A549 (cell line): ENCODE results near the gene SOX6. TPM values are rescaled to one million over a fixed set of nuclear protein-coding genes. Genes with fewer than 3 reads are reported as not detected.

Experiments used
- ATAC-seq, 2 experiments: fragments of 200-7000 bp in 1 of 2; fragments of >200 bp in 1 of 2; cut with Nextera tagmentation in 1 of 2; cut with Tn5 transposase in 1 of 2; 3 replicates each; pipeline versions ENCODE4 v1.8.0 to v1.9.1; 2018 to 2020; ENCODE audit warnings: mild to moderate bottlenecking in 1 of 2, moderate library complexity in 1 of 2
- CTCF ChIA-PET: fragments of 300-600 bp; sonication (Branson Sonifier 250); formaldehyde crosslinking; extraction: SDS; loops from one replicate; lab custom pipeline; 2021; ENCODE audit warnings: antibody characterized with exemption, inconsistent platforms; lab: Yijun Ruan, JAX
- POLR2A ChIA-PET: fragments of 350-600 bp; formaldehyde crosslinking; extraction: SDS; loops from one replicate; lab custom pipeline; 2021; ENCODE audit warnings: antibody characterized with exemption, inconsistent platforms; lab: Yijun Ruan, JAX
- DNase-seq, 2 experiments: peaks; one replicate each; pipeline versions ENCODE4 v3.0.0 to v3.0.0-alpha.2; 2011 to 2016; ENCODE audit warnings: low read depth in 1 of 2, low spot score in 1 of 2
- FAIRE-seq: peaks from 2 replicates; lab custom pipeline; 2011; peaks lifted over from hg19 to GRCh38; lab: Jason Lieb, UNC
- H3K27ac ChIP-seq, 2 experiments: fragments of >200 bp; sonication (Bioruptor Twin); formaldehyde crosslinking; 3 replicates each; pipeline ENCODE4 v1.5.1; 2016 to 2017
- H3K4me1 ChIP-seq: fragments of >200 bp; sonication (Bioruptor Twin); formaldehyde crosslinking; 3 replicates; pipeline ENCODE4 v1.6.1; 2016
- H3K4me2 ChIP-seq: fragments of >200 bp; sonication (Bioruptor Twin); formaldehyde crosslinking; 3 replicates; pipeline ENCODE4 v1.6.1; 2016
- H3K4me3 ChIP-seq: fragments of >200 bp; sonication (Bioruptor Twin); formaldehyde crosslinking; 3 replicates; pipeline ENCODE4 v1.5.1; 2016
- H3K9me3 ChIP-seq: fragments of >200 bp; sonication (Bioruptor Twin); formaldehyde crosslinking; 3 replicates; pipeline ENCODE4 v1.6.1; 2016
- BHLHE40 ChIP-seq: IDR thresholded peaks from 2 replicates; pipeline ENCODE4 v1.6.1; 2012; ENCODE audit warnings: low read depth, low read length, inconsistent platforms
- CBX2 ChIP-seq: fragments of 200-600 bp; sonication (generic); IDR thresholded peaks from 2 replicates; pipeline ENCODE4 v1.6.1; 2016; ENCODE audit warnings: low read depth, mild to moderate bottlenecking, borderline replicate concordance
- CBX8 ChIP-seq: fragments of 200-600 bp; sonication (generic); IDR thresholded peaks from 2 replicates; pipeline ENCODE4 v1.6.1; 2016
- CEBPB ChIP-seq, 2 experiments: fragments of >200 bp in 1 of 2; sonication (Bioruptor Twin) in 1 of 2; formaldehyde crosslinking in 1 of 2; IDR thresholded peaks; 2 replicates each; pipeline ENCODE4 v1.6.1; 2012 to 2016
- CTCF ChIP-seq: fragments of >200 bp; sonication (Bioruptor Twin); formaldehyde crosslinking; IDR thresholded peaks from 3 replicates; pipeline ENCODE4 v1.5.1; 2016
- FOSB ChIP-seq: fragments of 250-450 bp; sonication (Bioruptor Pico); IDR thresholded peaks from 2 replicates; pipeline ENCODE4 v1.5.0; 2020; ENCODE audit warnings: mild to moderate bottlenecking, moderate library complexity
- FOSL2 ChIP-seq, 2 experiments: fragments of 450-650 bp in 1 of 2; fragments of >200 bp in 1 of 2; sonication (Bioruptor Twin) in 1 of 2; formaldehyde crosslinking; IDR thresholded peaks; 2 replicates each; pipeline versions ENCODE4 v1.5.0 to v1.6.1; 2016 to 2020; ENCODE audit warnings: mild to moderate bottlenecking in 1 of 2, moderate library complexity in 1 of 2
- GATA3 ChIP-seq: IDR thresholded peaks from 2 replicates; pipeline ENCODE4 v1.6.1; 2012; ENCODE audit warnings: borderline replicate concordance
- HMGXB4 ChIP-seq: fragments of 250-450 bp; sonication (Bioruptor Pico); IDR thresholded peaks from 2 replicates; pipeline ENCODE4 v1.5.0; 2021; ENCODE audit warnings: mild to moderate bottlenecking, moderate library complexity, borderline replicate concordance
- HOXA7 ChIP-seq: fragments of 250-450 bp; sonication (Bioruptor Pico); IDR thresholded peaks from 2 replicates; pipeline ENCODE4 v1.5.0; 2020; ENCODE audit warnings: mild to moderate bottlenecking, moderate library complexity
- JUN ChIP-seq, 2 experiments: fragments of >200 bp; sonication (Bioruptor Twin); formaldehyde crosslinking; IDR thresholded peaks; 2 replicates in 1 of 2; 3 replicates in 1 of 2; pipeline ENCODE4 v1.6.1; 2016 to 2017
- JUNB ChIP-seq: fragments of >200 bp; sonication (Bioruptor Twin); formaldehyde crosslinking; IDR thresholded peaks from 2 replicates; pipeline ENCODE4 v1.6.1; 2016
- KDM1A ChIP-seq: fragments of 200-600 bp; sonication (generic); IDR thresholded peaks from 2 replicates; pipeline ENCODE4 v1.6.1; 2016; ENCODE audit warnings: low read depth, mild to moderate bottlenecking
- MAFK ChIP-seq: fragments of 450-650 bp; IDR thresholded peaks from 2 replicates; pipeline ENCODE4 v1.6.1; 2014; ENCODE audit not compliant: partially characterized antibody
- MAX ChIP-seq: IDR thresholded peaks from 2 replicates; pipeline ENCODE4 v1.6.1; 2012
- MAZ ChIP-seq: fragments of 150-350 bp; IDR thresholded peaks from 2 replicates; pipeline ENCODE4 v1.6.1; 2014; ENCODE audit warnings: antibody characterized with exemption, low read depth, low read length, borderline replicate concordance
- MYC ChIP-seq: IDR thresholded peaks from 2 replicates; pipeline ENCODE4 v1.6.1; 2012; ENCODE audit warnings: mild to moderate bottlenecking, inconsistent platforms, low read length, improper control_type of control experiment, borderline replicate concordance
- NFE2L2 ChIP-seq: fragments of 150-350 bp; conservative IDR thresholded peaks from 2 replicates; pipeline ENCODE4 v1.6.1; 2014; ENCODE audit warnings: low read length
- NPAS2 ChIP-seq: fragments of 250-450 bp; sonication (Bioruptor Pico); IDR thresholded peaks from 2 replicates; pipeline ENCODE4 v1.8.0; 2022; ENCODE audit warnings: mild to moderate bottlenecking, moderate library complexity, borderline replicate concordance
- PHF8 ChIP-seq: fragments of 200-600 bp; sonication (generic); IDR thresholded peaks from 2 replicates; pipeline ENCODE4 v1.6.1; 2016; ENCODE audit warnings: low read depth, mild to moderate bottlenecking, antibody characterized with exemption, moderate library complexity, borderline replicate concordance
- RAD21 ChIP-seq, 2 experiments: fragments of >200 bp in 1 of 2; sonication (Bioruptor Twin) in 1 of 2; formaldehyde crosslinking in 1 of 2; IDR thresholded peaks in 1 of 2; conservative IDR thresholded peaks in 1 of 2; 2 replicates in 1 of 2; 3 replicates in 1 of 2; pipeline ENCODE4 v1.6.1; 2012 to 2018; ENCODE audit warnings: inconsistent platforms in 1 of 2
- RCOR1 ChIP-seq: fragments of 150-350 bp; IDR thresholded peaks from 2 replicates; pipeline ENCODE4 v1.6.1; 2014; ENCODE audit warnings: antibody characterized with exemption, low read length, low read depth
- REST ChIP-seq: fragments of 200-600 bp; sonication (generic); IDR thresholded peaks from 2 replicates; pipeline ENCODE4 v1.6.1; 2016; ENCODE audit warnings: antibody characterized with exemption, mild to moderate bottlenecking, moderate library complexity
- RNF2 ChIP-seq: fragments of 200-600 bp; sonication (generic); IDR thresholded peaks from 2 replicates; pipeline ENCODE4 v1.6.1; 2016; ENCODE audit warnings: low read depth, mild to moderate bottlenecking, antibody characterized with exemption, moderate library complexity, borderline replicate concordance
- SMC3 ChIP-seq: fragments of >200 bp; sonication (Bioruptor Twin); formaldehyde crosslinking; IDR thresholded peaks from 3 replicates; pipeline ENCODE4 v1.6.1; 2018; ENCODE audit warnings: inconsistent platforms
- ZC3H11A ChIP-seq: fragments of 450-650 bp; IDR thresholded peaks from 2 replicates; pipeline ENCODE4 v1.6.1; 2014; ENCODE audit warnings: antibody characterized with exemption, mild to moderate bottlenecking
- ZSCAN20 ChIP-seq: fragments of 250-450 bp; sonication (Bioruptor Pico); IDR thresholded peaks from 2 replicates; pipeline ENCODE4 v1.8.0; 2022; ENCODE audit warnings: mild to moderate bottlenecking, moderate library complexity
- WGBS: methylation state at CpG from one replicate; pipeline ENCODE4 v1.1.6; 2017; ENCODE audit errors: missing lambda C conversion rate; 5-methylcytosine and 5-hydroxymethylcytosine counted together
- polyA plus RNA-seq, 4 experiments: library from polyadenylated mRNA; depleted of rRNA in 3 of 4; stranded (reverse); fragments of >200 nt; fragmentation: RNase III in 1 of 4; extraction: RNeasy Plus Mini Kit Qiagen cat#74134 plus additional on column Dnase treatment in 1 of 4; gene quantifications; 2 replicates in 3 of 4; 3 replicates in 1 of 4; pipeline ENCODE4 v1.2.3, GENCODE V29; 2011 to 2017

SOX6 gene
- polyA plus RNA-seq, 2 of the 4 experiments (the other 2 are of a cell fraction): 0.18 TPM; not detected in 1

- ChIA-PET CTCF (interaction anchor here (1.1 to 1.2 kb wide), 2 partner anchors 9 to 16 kb away, joined by 3 read pairs; no protein-coding TSS in a partner anchor), POLR2A (no interaction called here)
- peak in 1 of 2 experiments; percentile 31 for DNase-seq
- H3K4me3 ChIP-seq: no peak overlapping the region
- no peaks in the 10 kb centered on the region for H3K9me3 ChIP-seq
- H3K4me1 ChIP-seq: no peaks in the 10 kb centered on the region
- H3K27ac ChIP-seq: no peak overlapping the region
- TF ChIP-seq HOXA7 (no peak), MAFK (no peak), CTCF (peak; percentile 14; the same call in 2 of the 3 replicates), RAD21 (conservative IDR thresholded peaks at IDR 0.05 in 1 of 2, IDR thresholded peaks at IDR 0.05 in 1 of 2) (0 out of 5 replicates have a peak, but pooled peaks of 1 of the 2 experiments have one; percentile 11), PHF8 (no peak)
- TF ChIP-seq, all 56 proteins: peak for 2
- FAIRE-seq: no peak
- H3K4me2 ChIP-seq: no peak overlapping the region
- 72% methylated on average over 14 of the region's 14 CpGs for WGBS
- ATAC-seq: peak; percentile 68 to 85; a peak in 4 of 6 replicates
These were observed 367.6 kb downstream of the SOX6 start for GRCh38 chr11:15988693-15989231.

GRCh38 chr11:15988016-15988550 lies 368.3 kb downstream of the SOX6 start:
- 66% methylated on average over 2 of the region's 2 CpGs for WGBS
- ATAC-seq: no peak

GRCh38 chr11:15987046-15987445 lies 369.3 kb downstream of the SOX6 start:
- Histone ChIP-seq H3K4me2 (no peak overlapping the region), H3K9me3 (no peaks in the 10 kb centered on the region), H3K4me1 (no peaks in the 10 kb centered on the region), H3K27ac (no peak overlapping the region), H3K4me3 (no peak overlapping the region)
- FAIRE-seq (no peak), DNase-seq (no peak)
- CTCF ChIA-PET: interaction anchor here (0.6 kb wide), 1 partner anchor 46 kb away, joined by 3 read pairs; no protein-coding TSS in a partner anchor
- 73% methylated on average over 5 of the region's 5 CpGs for WGBS
- TF ChIP-seq MAX: no peak
- TF ChIP-seq MAFK: no peak
- TF ChIP-seq PHF8: no peak
- no peak for TF ChIP-seq JUNB
- TF ChIP-seq MAZ: no peak
- no peak for TF ChIP-seq ZSCAN20 (CRISPR knock-in tag)
- no peak for TF ChIP-seq REST
- TF ChIP-seq RNF2: no peak
- TF ChIP-seq KDM1A: no peak
- TF ChIP-seq RCOR1: no peak
- TF ChIP-seq CBX8: no peak
- TF ChIP-seq FOSL2 (IDR thresholded peaks at IDR 0.05): no peak
- no peak for TF ChIP-seq FOSL2 (CRISPR knock-in tag; IDR thresholded peaks at IDR 0.05)
- TF ChIP-seq JUN (IDR thresholded peaks at IDR 0.05): no peak
- TF ChIP-seq GATA3: no peak
- TF ChIP-seq FOSB (CRISPR knock-in tag): no peak
- TF ChIP-seq BHLHE40: no peak
- TF ChIP-seq, all 56 proteins: peak for 0
- POLR2A ChIA-PET: no interaction called here
- no peak for ATAC-seq

More at GRCh38 chr11:15988016-15988550, 368.3 kb downstream of the SOX6 start:
- Histone ChIP-seq H3K27ac (no peak overlapping the region), H3K4me3 (no peak overlapping the region), H3K4me1 (no peaks in the 10 kb centered on the region), H3K4me2 (no peak overlapping the region), H3K9me3 (no peaks in the 10 kb centered on the region)
- CTCF ChIA-PET: interaction anchor here (1.2 kb wide), 1 partner anchor 9 kb away, joined by 3 read pairs; no protein-coding TSS in a partner anchor
- FAIRE-seq: no peak
- no peak for DNase-seq
- TF ChIP-seq NFE2L2: no peak
- TF ChIP-seq HMGXB4 (CRISPR knock-in tag): no peak
- no peak for TF ChIP-seq CEBPB (IDR thresholded peaks at IDR 0.05)
- no peak for TF ChIP-seq MYC
- TF ChIP-seq SMC3: no peak
- no peak for TF ChIP-seq NPAS2 (CRISPR knock-in tag)
- no peak for TF ChIP-seq ZC3H11A
- no peak for TF ChIP-seq CBX2
- POLR2A ChIA-PET: no interaction called here
